GM06990 (cell line): Measurements from ENCODE around the gene GJA1.
A peak's percentile ranks its signal among the peaks of the same experiment; 100 is the strongest.

ENCODE experiments used
- DNase-seq: peaks from one replicate; pipeline ENCODE4 v3.0.0-alpha.2; 2011; ENCODE audit not compliant: insufficient read length; ENCODE audit errors: extremely low read depth
- H3K27me3 ChIP-seq: replicated peaks from 2 replicates; pipeline ENCODE4 v1.6.0; 2011; ENCODE audit warnings: low read length; ENCODE audit not compliant: control insufficient read depth, insufficient read depth
- H3K36me3 ChIP-seq: 2 replicates; pipeline ENCODE4 v1.5.1; 2011; ENCODE audit warnings: low read length; ENCODE audit not compliant: control insufficient read depth, insufficient read depth
- H3K4me3 ChIP-seq: replicated peaks from 2 replicates; pipeline ENCODE4 v1.5.1; 2011; ENCODE audit warnings: low read depth, mild to moderate bottlenecking, control low read depth, low read length
- CTCF ChIP-seq: IDR thresholded peaks from 2 replicates; pipeline ENCODE4 v1.5.1; 2011; ENCODE audit warnings: low read length, control low read depth, mild to moderate bottlenecking, inconsistent platforms; ENCODE audit not compliant: insufficient read depth, poor library complexity, severe bottlenecking

The GJA1 gene

GRCh38 chr6:121434037-121434770 is 1.2 kb upstream of the GJA1 start:
- no peak for DNase-seq
- Histone ChIP-seq H3K27me3 (no peaks in the 10 kb centered on the region), H3K36me3 (no peaks in the 10 kb centered on the region), H3K4me3 (no peak overlapping the region)
- TF ChIP-seq CTCF = no peak

- no peaks in the 10 kb centered on the region for H3K36me3 ChIP-seq
- DNase-seq = no peak
- no peaks in the 10 kb centered on the region for H3K27me3 ChIP-seq
- TF ChIP-seq CTCF = no peak
- no peak overlapping the region; the same call in 1 of the 2 replicates for H3K4me3 ChIP-seq
Observed at GRCh38 chr6:121436274-121436857, 920 bp downstream of the GJA1 start.

- peak overlapping the region; percentile 33 for H3K4me3 ChIP-seq
- peak; percentile 6 for DNase-seq
- TF ChIP-seq CTCF = no peak
- no peaks in the 10 kb centered on the region for H3K36me3 ChIP-seq
- no peaks in the 10 kb centered on the region for H3K27me3 ChIP-seq
Observed at GRCh38 chr6:121436960-121437850, 1.8 kb downstream of the GJA1 start.

- no peaks in the 10 kb centered on the region for H3K36me3 ChIP-seq
- H3K4me3 ChIP-seq = no peak overlapping the region
- TF ChIP-seq CTCF = no peak
- H3K27me3 ChIP-seq = no peaks in the 10 kb centered on the region
- DNase-seq = no peak
Observed at GRCh38 chr6:121437851-121438651, 2.6 kb downstream of the GJA1 start.

GRCh38 chr6:121438869-121439268 is 3.4 kb downstream of the GJA1 start:
- no peak overlapping the region for H3K4me3 ChIP-seq
- no peak for DNase-seq
- no peaks in the 10 kb centered on the region for H3K27me3 ChIP-seq
- no peaks in the 10 kb centered on the region for H3K36me3 ChIP-seq
- no peak for TF ChIP-seq CTCF
